ENCODE measurements around the gene TCFL5.

Gene TCFL5

GRCh38 chr20:62827311-62828038, 34.1 kb downstream of the TCFL5 start:
- Histone ChIP-seq H3K27ac (ENCODE audit: low read depth, low read length, poor library complexity, severe bottlenecking) (no peak overlapping the region), H3K9ac (ENCODE audit: low read length) (no peak overlapping the region), H2AFZ (ENCODE audit: low read length) (no peak overlapping the region), H3F3A (ENCODE audit: insufficient read depth, low read length) (no peaks in the 10 kb centered on the region), H3K4me2 (ENCODE audit: low read length) (no peak overlapping the region), H4K20me1 (ENCODE audit: insufficient read depth, low read length) (no peaks in the 10 kb centered on the region), H3K4me1 (ENCODE audit: insufficient read depth, low read length, severe bottlenecking) (peaks cover 28% of the 10 kb centered on the region), H3K9me3 (ENCODE audit: low read length) (no peaks in the 10 kb centered on the region), H3K79me2 (ENCODE audit: insufficient read depth, low read length) (no peaks in the 10 kb centered on the region), H3K4me3 (ENCODE audit: low read depth, low read length, poor library complexity, severe bottlenecking) (no peak overlapping the region), H3K36me3 (ENCODE audit: insufficient read depth, low read length) (no peaks in the 10 kb centered on the region), H3K9me2 (ENCODE audit: low read depth, low read length) (no peaks in the 10 kb centered on the region), H3K27me3 (ENCODE audit: insufficient read depth, low read length) (peaks cover 10% of the 10 kb centered on the region; the same call in 1 of the 2 replicates)
- TF ChIP-seq CTCF (IDR thresholded peaks at IDR 0.05; ENCODE audit: low read length) (no peak), EZH2 (IDR thresholded peaks at IDR 0.05; ENCODE audit: borderline replicate concordance, low read length) (no peak)

GRCh38 chr20:62826646-62827310, 34.8 kb downstream of the TCFL5 start:
- Histone ChIP-seq H3K4me1 (ENCODE audit: insufficient read depth, low read length, severe bottlenecking) (peaks cover 21% of the 10 kb centered on the region), H2AFZ (ENCODE audit: low read length) (no peak overlapping the region), H3K9me2 (ENCODE audit: low read depth, low read length) (no peaks in the 10 kb centered on the region), H3K4me3 (ENCODE audit: low read depth, low read length, poor library complexity, severe bottlenecking) (no peak overlapping the region), H3K79me2 (ENCODE audit: insufficient read depth, low read length) (no peaks in the 10 kb centered on the region), H3K9me3 (ENCODE audit: low read length) (no peaks in the 10 kb centered on the region), H3F3A (ENCODE audit: insufficient read depth, low read length) (no peaks in the 10 kb centered on the region), H3K9ac (ENCODE audit: low read length) (no peak overlapping the region), H4K20me1 (ENCODE audit: insufficient read depth, low read length) (no peaks in the 10 kb centered on the region), H3K4me2 (ENCODE audit: low read length) (no peak overlapping the region), H3K36me3 (ENCODE audit: insufficient read depth, low read length) (no peaks in the 10 kb centered on the region), H3K27me3 (ENCODE audit: insufficient read depth, low read length) (peaks cover 10% of the 10 kb centered on the region; the same call in 1 of the 2 replicates), H3K27ac (ENCODE audit: low read depth, low read length, poor library complexity, severe bottlenecking) (no peak overlapping the region)
- TF ChIP-seq EZH2 (IDR thresholded peaks at IDR 0.05; ENCODE audit: borderline replicate concordance, low read length) (no peak), CTCF (IDR thresholded peaks at IDR 0.05; ENCODE audit: low read length) (no peak)

- Histone ChIP-seq H4K20me1 (ENCODE audit: insufficient read depth, low read length) (no peaks in the 10 kb centered on the region), H3F3A (ENCODE audit: insufficient read depth, low read length) (no peaks in the 10 kb centered on the region), H3K9me3 (ENCODE audit: low read length) (no peaks in the 10 kb centered on the region), H3K4me3 (ENCODE audit: low read depth, low read length, poor library complexity, severe bottlenecking) (no peak overlapping the region), H3K27ac (ENCODE audit: low read depth, low read length, poor library complexity, severe bottlenecking) (no peak overlapping the region), H3K4me1 (ENCODE audit: insufficient read depth, low read length, severe bottlenecking) (peaks cover 14% of the 10 kb centered on the region), H3K79me2 (ENCODE audit: insufficient read depth, low read length) (no peaks in the 10 kb centered on the region), H3K27me3 (ENCODE audit: insufficient read depth, low read length) (peaks cover 10% of the 10 kb centered on the region; the same call in 1 of the 2 replicates), H2AFZ (ENCODE audit: low read length) (no peak overlapping the region), H3K9me2 (ENCODE audit: low read depth, low read length) (no peaks in the 10 kb centered on the region), H3K36me3 (ENCODE audit: insufficient read depth, low read length) (no peaks in the 10 kb centered on the region), H3K9ac (ENCODE audit: low read length) (no peak overlapping the region), H3K4me2 (ENCODE audit: low read length) (no peak overlapping the region)
- TF ChIP-seq CTCF (IDR thresholded peaks at IDR 0.05; ENCODE audit: low read length) (no peak), EZH2 (IDR thresholded peaks at IDR 0.05; ENCODE audit: borderline replicate concordance, low read length) (no peak)
These were observed 35.5 kb downstream of the TCFL5 start for GRCh38 chr20:62825986-62826645.

Measured in OCI-LY1 (cell line).